Testis (tissue), 3 donors: ENCODE data around the gene MRPL30. TPM values are rescaled to one million over a fixed set of nuclear protein-coding genes. Genes with fewer than 3 reads are reported as not detected.

Experiments used
- DNase-seq: peaks from one replicate; pipeline ENCODE4 v3.0.0-alpha.2; 2019
- H3K27ac ChIP-seq, 2 donors: fragments of 200-600 bp; sonication (generic); one replicate each; pipeline ENCODE4 v1.5.1; 2019
- H3K27me3 ChIP-seq: fragments of 200-600 bp; sonication (generic); one replicate; pipeline ENCODE4 v1.5.1; 2019
- H3K36me3 ChIP-seq: fragments of 200-600 bp; sonication (generic); one replicate; pipeline ENCODE4 v1.5.1; 2017; ENCODE audit warnings: low read depth; ENCODE audit errors: missing control alignments
- H3K4me1 ChIP-seq: fragments of 200-600 bp; sonication (generic); one replicate; pipeline ENCODE4 v1.5.1; 2019
- H3K4me3 ChIP-seq, 2 donors: fragments of 200-600 bp; sonication (generic); one replicate each; pipeline ENCODE4 v1.5.1; 2017 to 2019
- H3K9me3 ChIP-seq: fragments of 200-600 bp; sonication (generic); one replicate; pipeline ENCODE4 v1.5.1; 2017
- POLR2A ChIP-seq: fragments of 450-650 bp; IDR thresholded peaks from one replicate; pipeline ENCODE4 v1.6.1; 2017; ENCODE audit warnings: antibody characterized with exemption, mild to moderate bottlenecking, moderate library complexity
- WGBS, 2 donors: methylation state at CpG; one replicate each; pipeline ENCODE4 v1.1.5; 2018; 5-methylcytosine and 5-hydroxymethylcytosine counted together
- intact Hi-C: fragments of 100-400 bp; cut with DNase I; formaldehyde crosslinking; loops from one replicate; pipeline ENCODE4 v1.15.1; 2023; ENCODE audit warnings: low total_unique reads
- polyA plus RNA-seq: library from polyadenylated mRNA; stranded (reverse); fragments of 350-450 nt; fragmentation: Illumina TruSeq; extraction: RNeasy Lipid Tissue Mini Kit (QIAGEN cat#74804); gene quantifications from one replicate; pipeline ENCODE4 v1.2.3, GENCODE V29; 2014; ENCODE audit warnings: low read depth, low replicate concordance; ENCODE audit not compliant: insufficient read depth
- small RNA-seq, 2 donors: library from RNA; depleted of rRNA; stranded (forward); fragments of <200 nt; gene quantifications; one replicate each; pipeline ENCODE3, GENCODE V24; 2016
- total RNA-seq, 2 donors: library from RNA; depleted of rRNA; stranded (reverse); fragments of >200 nt; gene quantifications; one replicate each; pipeline ENCODE4 v1.2.3, GENCODE V29; 2016
- TF ChIP-seq, protein P1 (sequence below), 3 experiments: fragments of 450-650 bp in 2 of 3; fragments of 200-600 bp in 1 of 3; sonication (generic) in 1 of 3; IDR thresholded peaks; one replicate each; pipeline ENCODE4 v1.5.1; 2016 to 2019; ENCODE audit warnings: antibody characterized with exemption in 3 of 3, mild to moderate bottlenecking in 2 of 3, moderate library complexity in 1 of 3

MRPL30 gene
- total and polyA plus RNA-seq, 3 donors from 2014 or later: 17.3 to 26.3 (median 19.1) TPM

DNA sequence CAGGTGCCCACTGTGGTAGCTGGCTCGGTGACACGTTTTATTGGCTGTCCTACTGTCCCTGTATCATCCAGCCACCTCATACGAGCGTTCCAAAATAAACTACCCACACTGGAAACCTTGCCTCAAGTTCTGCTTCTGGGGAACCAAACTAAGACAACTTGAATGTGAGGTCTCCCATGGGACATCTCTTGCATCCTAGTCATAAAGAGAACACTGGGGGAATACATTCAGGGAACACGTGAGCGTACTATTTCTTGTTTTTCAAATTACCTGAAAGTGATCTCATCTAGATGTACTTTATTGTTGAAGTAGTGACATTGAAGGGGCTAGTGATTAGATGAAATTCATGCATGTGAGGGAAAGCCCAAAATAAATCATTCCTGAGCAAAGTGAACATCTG is 59.4 kb downstream of the MRPL30 start:
- no peaks in the 10 kb centered on the region for H3K27me3 ChIP-seq
- TF ChIP-seq, protein P1, sequence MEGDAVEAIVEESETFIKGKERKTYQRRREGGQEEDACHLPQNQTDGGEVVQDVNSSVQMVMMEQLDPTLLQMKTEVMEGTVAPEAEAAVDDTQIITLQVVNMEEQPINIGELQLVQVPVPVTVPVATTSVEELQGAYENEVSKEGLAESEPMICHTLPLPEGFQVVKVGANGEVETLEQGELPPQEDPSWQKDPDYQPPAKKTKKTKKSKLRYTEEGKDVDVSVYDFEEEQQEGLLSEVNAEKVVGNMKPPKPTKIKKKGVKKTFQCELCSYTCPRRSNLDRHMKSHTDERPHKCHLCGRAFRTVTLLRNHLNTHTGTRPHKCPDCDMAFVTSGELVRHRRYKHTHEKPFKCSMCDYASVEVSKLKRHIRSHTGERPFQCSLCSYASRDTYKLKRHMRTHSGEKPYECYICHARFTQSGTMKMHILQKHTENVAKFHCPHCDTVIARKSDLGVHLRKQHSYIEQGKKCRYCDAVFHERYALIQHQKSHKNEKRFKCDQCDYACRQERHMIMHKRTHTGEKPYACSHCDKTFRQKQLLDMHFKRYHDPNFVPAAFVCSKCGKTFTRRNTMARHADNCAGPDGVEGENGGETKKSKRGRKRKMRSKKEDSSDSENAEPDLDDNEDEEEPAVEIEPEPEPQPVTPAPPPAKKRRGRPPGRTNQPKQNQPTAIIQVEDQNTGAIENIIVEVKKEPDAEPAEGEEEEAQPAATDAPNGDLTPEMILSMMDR (IDR thresholded peaks at IDR 0.05): no peak
- TF ChIP-seq POLR2A: no peak
- H3K4me1 ChIP-seq: no peaks in the 10 kb centered on the region
- intact Hi-C loops: no loop called here
- no peak overlapping the region for H3K4me3 ChIP-seq
- H3K27ac ChIP-seq: no peak overlapping the region
- WGBS, 2 donors: 90 to 92% methylated on average over 6 of the region's 6 CpGs
- no peaks in the 10 kb centered on the region for H3K36me3 ChIP-seq
- no peak for DNase-seq
- no peaks in the 10 kb centered on the region for H3K9me3 ChIP-seq

DNA sequence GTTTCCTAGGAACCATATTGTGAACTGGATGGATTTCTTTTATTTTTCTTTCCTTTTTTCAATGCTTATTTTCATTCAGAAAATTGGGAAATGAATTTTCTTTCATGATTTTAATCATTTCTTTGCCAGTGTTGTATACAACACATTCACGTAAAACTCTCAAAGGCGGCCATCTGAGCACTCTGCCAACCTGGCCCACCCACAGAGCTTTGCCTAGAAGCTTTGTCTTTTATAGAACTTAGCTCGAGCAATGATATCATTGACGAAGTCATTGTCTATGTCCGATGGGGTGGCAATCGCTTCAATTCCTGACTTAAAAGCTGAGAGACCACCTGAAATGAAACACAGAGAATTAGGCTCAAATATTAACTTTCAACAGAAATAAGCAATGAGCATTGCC is 61.2 kb downstream of the MRPL30 start:
- H3K36me3 ChIP-seq: no peaks in the 10 kb centered on the region
- WGBS, 2 donors: 77 to 82% methylated on average over 6 of the region's 6 CpGs
- H3K27ac ChIP-seq: no peak overlapping the region
- H3K4me3 ChIP-seq: no peak overlapping the region
- H3K27me3 ChIP-seq: no peaks in the 10 kb centered on the region
- TF ChIP-seq, protein P1 (IDR thresholded peaks at IDR 0.05): no peak
- no peak for TF ChIP-seq POLR2A
- intact Hi-C loops: no loop called here
- no peaks in the 10 kb centered on the region for H3K4me1 ChIP-seq
- H3K9me3 ChIP-seq: no peaks in the 10 kb centered on the region
- no peak for DNase-seq

Small RNA genes lying within 50 kb of the gene (small RNA-seq; reads per million reads assigned to genes)
- gene AC092587.1: 0 reads per million in 2 donors

Other genes starting within 250 kb of the MRPL30 start
- gene CRACDL, start 245.0 kb upstream of the MRPL30 start, total RNA-seq: 10 to 100 TPM; 29.1 to 30.4 TPM
- gene CRACDL, start 245.0 kb upstream of the MRPL30 start, polyA plus RNA-seq: 8.4 TPM
- gene C2orf15, start 39.5 kb upstream of the MRPL30 start, total RNA-seq: 1 to 10 TPM; 1.7 to 3.1 TPM
- 2.1 TPM for gene C2orf15, start 39.5 kb upstream of the MRPL30 start, polyA plus RNA-seq
- 100 to 1,000 TPM in 1 of 2 donors, 10 to 100 TPM in 1; 42.4 to 110 TPM for gene TSGA10, start 26.2 kb upstream of the MRPL30 start, total RNA-seq
- 85.6 TPM for gene TSGA10, start 26.2 kb upstream of the MRPL30 start, polyA plus RNA-seq
- 10 to 100 TPM; 12.8 to 14.1 TPM for gene LIPT1, start 26.2 kb upstream of the MRPL30 start, total RNA-seq
- 23.2 TPM for gene LIPT1, start 26.2 kb upstream of the MRPL30 start, polyA plus RNA-seq
- 10 to 100 TPM; 17.8 to 24.7 TPM for gene MITD1, start 126 bp upstream of the MRPL30 start, total RNA-seq
- 12.5 TPM for gene MITD1, start 126 bp upstream of the MRPL30 start, polyA plus RNA-seq
- 1 to 10 TPM in 1 of 2 donors, under 1 TPM in 1; 0.43 to 1.7 TPM for gene LYG2, start 74.5 kb downstream of the MRPL30 start, total RNA-seq
- gene LYG2, start 74.5 kb downstream of the MRPL30 start, polyA plus RNA-seq: not detected
- 1 to 10 TPM; 3.3 to 5.8 TPM for gene LYG1, start 120.0 kb downstream of the MRPL30 start, total RNA-seq
- 2.9 TPM for gene LYG1, start 120.0 kb downstream of the MRPL30 start, polyA plus RNA-seq
- gene TXNDC9, start 155.1 kb downstream of the MRPL30 start, total RNA-seq: 10 to 100 TPM; 31.5 to 38.4 TPM
- gene TXNDC9, start 155.1 kb downstream of the MRPL30 start, polyA plus RNA-seq: 29.2 TPM
- 10 to 100 TPM; 38.1 to 66.8 TPM for gene EIF5B, start 156.2 kb downstream of the MRPL30 start, total RNA-seq
- gene EIF5B, start 156.2 kb downstream of the MRPL30 start, polyA plus RNA-seq: 12.2 TPM